ENCODE data around the gene TEKT3.

- no peak for TF ChIP-seq REST (IDR thresholded peaks at IDR 0.05; ENCODE audit: low read depth, low read length)
- TF ChIP-seq POLR2AphosphoS5 (IDR thresholded peaks at IDR 0.05; ENCODE audit: low read depth, low read length), result no peak
- no peak for TF ChIP-seq RXRA (IDR thresholded peaks at IDR 0.05; ENCODE audit: borderline replicate concordance, low read depth)
- no peak for TF ChIP-seq CTCF (IDR thresholded peaks at IDR 0.05)
- TF ChIP-seq JUND (IDR thresholded peaks at IDR 0.05), result no peak
These were observed 50.8 kb downstream of the TEKT3 start for GRCh38 chr17:15290605-15291004.

Measured in SK-N-SH (cell line).